Dedifferentiated amniotic fluid mesenchymal stem cell (primary cell): Measurements from ENCODE around the gene ZNF175.
"Not testable (repeated sequence)": the region's sequence is repeated elsewhere in the genome, so short reads cannot be mapped to it uniquely, and the experiment has no call there.

ENCODE experiments used
- DNase-seq: peaks from one replicate; pipeline ENCODE4 v3.0.0-alpha.2; 2016; ENCODE audit errors: extremely low spot score

ZNF175 gene

DNA sequence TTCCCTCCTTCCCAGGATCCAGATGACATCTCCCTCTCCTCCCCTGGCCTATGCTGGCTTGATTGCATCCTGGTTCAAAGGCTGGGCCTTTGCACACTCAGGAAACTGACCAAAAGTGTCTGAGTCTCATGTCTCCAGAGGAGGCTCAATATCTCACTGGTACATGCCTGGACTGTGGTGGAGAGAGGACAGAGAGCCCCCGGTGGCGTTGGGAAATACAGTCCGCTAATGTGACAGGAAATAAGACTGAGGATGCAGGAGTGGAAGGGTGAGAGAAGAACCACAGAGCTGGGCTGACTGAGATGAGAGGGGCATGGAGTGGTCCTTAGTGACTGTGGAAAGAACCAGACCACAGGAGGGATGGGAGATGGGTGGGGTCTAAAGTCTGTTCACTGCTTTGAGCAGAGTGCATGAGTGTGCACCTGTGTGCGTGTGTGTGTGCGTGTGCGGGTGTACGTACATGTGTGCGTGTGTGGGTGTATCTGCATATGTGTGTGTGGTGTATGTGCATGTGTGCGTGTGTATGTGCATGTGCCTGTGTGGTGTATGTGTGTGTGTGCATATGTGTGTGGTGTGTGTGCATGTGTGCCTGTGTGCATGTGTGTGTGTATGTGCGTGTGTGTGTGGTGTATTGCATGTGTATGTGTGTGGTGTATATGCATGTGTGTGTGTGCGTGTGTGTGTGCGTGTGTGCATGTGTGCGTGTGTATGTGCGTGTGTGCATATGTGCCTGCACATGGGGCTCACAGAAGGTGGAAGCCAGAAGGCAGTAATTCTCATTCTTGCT lies 57.3 kb downstream of the ZNF175 start:
- no peak for DNase-seq

DNA sequence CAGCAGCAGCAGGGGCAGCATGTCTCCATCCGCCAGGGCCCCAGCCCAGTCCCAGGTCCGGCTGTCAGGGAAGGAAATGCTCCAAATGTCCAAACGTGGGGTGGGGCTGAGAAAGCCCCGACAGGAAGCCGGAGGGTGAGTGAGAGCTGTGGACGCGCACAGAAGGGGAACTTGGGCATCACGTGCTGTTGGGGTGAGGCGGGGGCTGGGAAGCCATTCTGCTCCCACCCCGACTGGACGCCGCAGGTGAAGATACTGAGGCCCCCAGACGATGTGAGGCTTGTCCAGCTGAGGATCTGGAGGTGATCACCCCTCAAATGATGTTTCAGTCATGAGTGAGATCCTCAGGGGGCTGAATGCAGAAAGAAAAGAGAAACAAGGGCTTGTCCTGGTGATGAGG lies 59.2 kb downstream of the ZNF175 start, which contains the start of gene SIGLEC5:
Gene SIGLEC5, minus strand, starts transcription at position 87 of the 400 bp plus-strand sequence. Its CDS starts 66 bp downstream, at position 21.
- not testable (repeated sequence) for DNase-seq

DNA sequence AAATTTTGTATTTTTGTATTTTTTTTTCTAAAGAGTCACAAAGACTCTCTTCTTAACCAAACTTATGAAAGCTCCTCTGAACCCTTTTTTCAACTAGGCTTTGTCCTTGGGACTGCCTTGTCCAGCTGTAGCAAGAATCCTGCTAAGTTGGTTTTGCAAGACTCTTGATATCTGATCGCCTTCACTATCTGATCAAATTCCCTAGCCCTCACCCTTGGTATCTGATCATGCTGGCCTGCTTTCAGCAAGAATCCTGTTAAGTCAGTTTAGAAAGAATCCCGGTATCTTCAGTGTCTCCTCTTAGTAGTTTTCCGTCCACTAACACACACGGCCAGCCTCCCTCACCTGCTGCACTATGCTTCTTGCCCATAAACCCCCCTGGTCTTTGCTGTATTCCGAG lies 61.0 kb downstream of the ZNF175 start:
- DNase-seq: no peak

DNA sequence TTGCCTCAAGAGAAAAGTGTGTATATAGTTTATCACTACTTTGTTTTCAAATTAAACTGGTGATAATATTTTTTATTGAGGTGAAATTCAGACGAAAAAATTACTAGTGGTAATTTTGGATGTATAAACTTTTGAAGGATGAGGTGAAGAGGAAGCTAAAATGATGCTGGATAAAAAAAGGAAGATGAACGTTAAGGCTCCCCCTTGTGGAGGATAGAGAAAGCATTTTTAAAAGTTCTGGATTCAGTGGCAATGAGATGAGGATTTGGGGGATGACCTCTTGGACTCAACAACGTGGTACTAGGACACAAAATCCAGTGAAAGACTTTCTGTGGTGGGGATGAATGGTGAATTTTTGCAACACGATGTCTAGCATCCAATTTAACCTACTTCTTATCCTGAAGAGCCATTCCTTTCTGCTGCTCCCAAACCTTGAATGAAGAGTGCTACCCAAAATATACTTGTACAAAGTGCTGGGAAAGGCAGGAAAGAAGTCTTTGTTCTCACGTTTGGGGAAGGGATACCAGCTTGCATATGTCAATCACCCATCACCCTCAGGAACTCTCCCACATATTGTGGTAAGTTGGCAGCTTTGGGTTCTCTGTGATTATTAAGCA lies 66.4 kb downstream of the ZNF175 start:
- DNase-seq: no peak

DNA sequence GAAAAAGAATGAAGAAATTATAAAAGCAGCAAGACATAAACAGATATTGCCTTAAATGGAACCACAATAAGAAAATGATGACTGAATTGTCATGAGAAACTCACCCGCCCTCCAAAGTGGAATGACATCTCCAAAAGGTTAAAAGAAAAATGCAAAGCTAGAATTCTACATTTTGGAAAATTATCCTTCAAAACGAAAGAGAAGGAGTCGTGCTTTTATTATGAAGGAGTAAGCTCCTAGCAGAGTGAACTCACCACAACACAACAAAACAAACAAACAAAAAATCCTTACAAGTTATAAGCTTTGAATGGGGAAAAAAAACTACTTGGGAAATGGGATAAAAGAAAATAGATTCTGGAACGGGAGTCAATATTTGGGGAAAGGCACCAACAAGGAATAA lies 68.8 kb downstream of the ZNF175 start:
- DNase-seq: no peak

DNA sequence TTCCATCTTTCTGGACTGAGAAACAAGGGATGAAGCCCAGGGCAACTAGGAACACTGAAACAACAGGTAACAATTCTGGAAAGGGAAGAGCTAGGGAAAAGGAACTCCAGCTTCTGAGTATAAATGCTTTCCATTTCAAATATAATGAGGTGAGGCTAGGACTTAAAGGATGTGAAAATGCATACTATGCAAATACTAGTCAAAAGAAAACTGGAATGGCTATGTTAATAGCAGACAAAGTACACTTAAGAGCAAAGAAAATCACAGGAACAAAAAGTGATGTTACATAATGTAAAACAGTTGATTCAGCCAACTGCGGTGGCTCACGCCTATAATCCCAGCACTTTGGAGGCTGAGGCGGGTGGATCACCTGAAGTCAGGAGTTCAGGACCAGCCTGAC lies 69.3 kb downstream of the ZNF175 start:
- no peak for DNase-seq

DNA sequence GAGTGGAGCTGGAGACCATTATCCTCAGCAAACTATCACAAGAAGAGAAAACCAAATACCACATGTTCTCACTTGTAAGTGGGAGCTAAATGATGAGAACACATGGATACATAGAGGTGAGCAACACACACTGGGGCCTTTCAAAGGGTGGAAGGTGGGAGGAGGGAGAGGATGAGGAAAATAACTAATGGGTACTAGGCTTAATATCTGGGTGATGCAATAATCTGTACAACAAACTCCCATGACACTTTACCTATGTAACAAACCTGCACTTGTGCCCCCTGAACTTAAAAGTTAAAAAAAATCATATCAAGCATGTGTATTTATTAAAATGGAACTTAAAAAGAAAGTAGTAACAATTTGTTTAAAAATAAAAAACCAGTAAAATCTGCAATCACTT lies 70.6 kb downstream of the ZNF175 start:
- no peak for DNase-seq
